ENCODE data around the gene ACD. TPM values are rescaled to one million over a fixed set of nuclear protein-coding genes. Genes with fewer than 3 reads are reported as not detected.

The ACD gene
- total and polyA plus RNA-seq, 2 of the 8 experiments (the other 6 are each of a cell fraction or from before 2014, with no cell fraction given), result 34.8 to 58.0 TPM

DNA sequence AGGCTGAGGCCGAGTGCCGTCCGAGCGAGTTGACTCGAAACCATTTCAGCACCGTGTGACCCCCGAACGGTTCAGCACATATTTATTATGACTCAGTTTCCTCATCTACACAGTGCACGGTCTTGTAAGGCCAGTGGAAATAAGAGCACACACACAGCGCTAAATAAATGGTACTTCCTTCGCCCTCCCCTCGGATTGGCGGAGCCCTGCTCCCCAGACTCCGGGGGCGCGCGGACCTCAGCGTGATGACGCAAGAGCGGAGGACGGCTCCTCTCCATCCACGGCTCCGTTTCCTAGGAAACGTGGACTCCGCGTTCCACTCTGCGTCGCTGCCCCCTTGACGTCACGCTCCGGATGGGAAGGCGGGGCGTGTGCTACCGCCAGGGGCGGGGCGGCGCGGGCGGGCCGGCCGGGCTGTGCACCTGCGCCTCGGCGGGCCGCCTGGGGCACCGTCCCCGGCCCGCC lies 536 bp upstream of the ACD start, which contains the start of gene PARD6A (continued):
- no peak for TF ChIP-seq SP2 (IDR thresholded peaks at IDR 0.05; ENCODE audit: low read length)
- no peak for TF ChIP-seq YY1 (IDR thresholded peaks at IDR 0.05; ENCODE audit: low read depth, low read length)
- no peak for TF ChIP-seq CHD7 (IDR thresholded peaks at IDR 0.05; ENCODE audit: insufficient replicate concordance, low read length)
- TF ChIP-seq TAF7 (optimal IDR thresholded peaks at IDR 0.05; ENCODE audit: borderline replicate concordance, low read depth, low read length), result no peak
- no peak; the same call in none of the 2 replicates for TF ChIP-seq PHF8 (conservative IDR thresholded peaks at IDR 0.05; ENCODE audit: low read depth, low read length)
- no peak for TF ChIP-seq BRCA1 (IDR thresholded peaks at IDR 0.05; ENCODE audit: low read depth, low read length)
- no peak for TF ChIP-seq SUZ12 (IDR thresholded peaks at IDR 0.05; ENCODE audit: low read length)
- TF ChIP-seq CHD1 (IDR thresholded peaks at IDR 0.05; ENCODE audit: low read depth, low read length), result no peak
- TF ChIP-seq CTBP2 (IDR thresholded peaks at IDR 0.05; ENCODE audit: borderline replicate concordance, insufficient read depth, insufficient read length, low read length), result no peak
- TF ChIP-seq CBX8 (IDR thresholded peaks at IDR 0.05; ENCODE audit: borderline replicate concordance, low read depth, low read length), result no peak
- no peak for TF ChIP-seq BACH1 (IDR thresholded peaks at IDR 0.05; ENCODE audit: low read length)
- TF ChIP-seq RXRA (IDR thresholded peaks at IDR 0.05; ENCODE audit: insufficient read depth, low read depth, low read length), result no peak
